Left ventricle myocardium superior (tissue), 1 donor: ENCODE data around the gene PPP2R2C. TPM values are rescaled to one million over a fixed set of nuclear protein-coding genes. Genes with fewer than 3 reads are reported as not detected.

Source experiments
- ATAC-seq: fragments of 200-7000 bp; cut with Tn5 transposase; one replicate; pipeline ENCODE4 v1.9.1; 2020; ENCODE audit warnings: mild to moderate bottlenecking, moderate library complexity
- DNase-seq: peaks from one replicate; pipeline ENCODE4 v3.0.0-alpha.2; 2020
- intact Hi-C: fragments of 100-400 bp; cut with micrococcal nuclease; formaldehyde crosslinking; loops from one replicate; pipeline ENCODE4 v1.11.0; 2022
- total RNA-seq: library from RNA; stranded (reverse); fragmentation: NEBNext Ultra II Directional; extraction: Animal tissue kit (Norgen Biotek cat#: 25700); gene quantifications from one replicate; pipeline ENCODE4 v1.2.1, GENCODE V29; 2021
- donor health status: DM: no; HTN: yes; CAD: no; lungs with severe emphysema.

Gene PPP2R2C
- total RNA-seq, 1 donor from 2014 or later, result 8.6 TPM

DNA sequence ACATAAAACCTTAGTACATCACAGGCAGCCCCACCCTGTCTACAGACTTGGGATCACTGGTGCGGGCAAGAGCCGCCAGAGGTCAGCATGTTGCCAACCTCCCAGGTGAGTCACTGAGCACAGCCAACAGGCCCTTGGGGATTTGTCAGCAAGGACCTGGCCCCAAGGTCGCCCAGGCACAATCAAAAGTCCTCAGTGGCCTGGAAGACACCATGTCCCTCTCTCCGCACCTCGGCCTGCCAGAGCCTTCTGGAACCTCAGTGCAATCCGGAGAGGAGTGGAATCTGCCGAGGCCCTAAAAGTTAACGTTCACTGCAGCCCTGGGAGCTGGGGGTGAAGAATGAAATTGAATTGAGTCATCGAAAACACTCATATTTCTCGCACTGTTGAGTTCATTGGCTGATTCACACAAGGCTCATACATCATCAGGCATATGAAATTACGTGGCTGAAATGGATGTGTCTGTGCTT is 128.4 kb downstream of the PPP2R2C start:
- intact Hi-C loops, result no loop called here
- no peak for DNase-seq
- ATAC-seq, result no peak

DNA sequence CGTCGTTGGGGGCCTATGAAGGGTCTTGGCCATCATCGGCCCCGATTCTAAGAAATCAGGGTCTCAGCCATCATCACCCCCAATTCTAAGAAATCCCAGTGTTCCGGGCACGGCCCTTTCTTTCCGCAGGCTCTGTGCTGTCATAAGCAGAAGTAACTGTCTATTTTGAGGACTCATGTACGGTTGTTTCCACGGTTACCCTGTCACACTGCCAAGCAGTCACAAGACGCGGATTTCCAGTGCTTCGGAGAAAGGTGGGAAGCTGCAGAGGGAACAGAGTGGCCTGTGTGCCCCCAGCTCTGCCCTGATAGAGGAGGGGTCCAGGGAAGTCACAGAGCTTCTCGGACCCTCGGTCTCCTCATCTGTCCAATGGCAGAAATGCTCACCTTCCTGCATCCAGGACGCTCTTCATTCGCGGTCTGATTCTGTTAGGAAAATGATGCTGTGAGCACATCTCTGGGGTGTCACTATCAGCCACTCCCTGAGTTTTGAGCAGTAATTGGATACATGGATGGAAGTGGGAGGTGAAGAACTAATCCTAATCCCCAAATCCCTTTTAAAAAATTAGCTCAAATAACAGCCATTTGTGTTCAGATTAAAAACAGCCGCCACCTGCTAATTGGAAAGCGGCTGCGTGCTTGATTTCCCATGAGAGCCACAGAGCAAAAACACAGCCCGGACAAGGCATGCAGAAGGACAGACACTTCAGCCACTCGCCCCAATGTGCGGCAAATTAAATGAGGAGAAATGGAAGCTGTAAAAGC is 129.7 kb downstream of the PPP2R2C start:
- intact Hi-C loops, result no loop called here
- ATAC-seq (peak; percentile 85), DNase-seq (peak; percentile 76)

DNA sequence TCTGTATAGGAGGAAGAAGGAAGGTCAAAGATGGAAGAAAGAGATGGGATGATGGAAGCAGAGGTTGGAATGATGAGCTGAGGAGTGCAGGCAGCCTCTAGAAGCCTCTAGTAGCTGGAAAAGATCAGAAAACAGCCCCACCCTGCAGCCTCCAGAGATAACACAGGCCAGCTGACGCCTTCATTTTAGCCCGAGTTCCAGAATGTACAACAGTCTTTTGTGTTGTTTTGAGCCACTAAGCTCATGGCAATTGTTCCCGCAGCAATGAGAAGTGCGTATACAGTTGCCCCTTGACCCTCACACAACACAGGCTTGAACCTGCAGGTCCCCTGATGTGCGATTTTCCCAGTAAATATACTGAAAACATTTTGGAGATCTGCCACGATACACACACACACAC is 130.7 kb downstream of the PPP2R2C start:
- intact Hi-C loops, result no loop called here
- ATAC-seq (no peak), DNase-seq (no peak)

DNA sequence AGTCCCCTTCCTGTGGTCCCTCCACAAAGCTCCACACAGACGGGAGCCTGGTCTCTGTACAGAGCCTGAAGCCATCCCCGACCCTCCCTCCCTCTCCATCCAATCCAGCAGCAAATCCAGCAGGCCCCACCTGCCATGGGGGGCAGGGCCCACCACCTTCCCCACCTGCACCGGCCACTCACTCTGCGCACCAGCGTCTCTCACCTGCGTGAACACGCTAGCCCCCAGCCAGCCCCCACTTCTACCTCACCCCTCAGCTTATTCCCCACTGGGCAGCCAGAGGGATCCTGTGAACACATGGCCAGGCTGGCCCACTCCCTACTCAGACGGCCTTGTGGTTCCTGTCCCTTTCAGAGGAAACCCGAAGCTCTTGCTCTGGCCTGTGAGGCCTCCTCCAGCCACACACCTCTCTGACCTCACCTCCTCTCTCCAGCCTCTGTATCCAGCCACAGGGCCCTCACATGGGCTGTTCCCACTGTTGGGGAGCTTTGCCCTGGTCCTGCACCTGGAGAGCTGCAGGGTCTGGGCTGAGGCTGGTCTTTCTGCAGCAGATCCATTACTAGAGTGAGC is 131.9 kb downstream of the PPP2R2C start:
- DNase-seq (no peak), ATAC-seq (no peak)
- intact Hi-C loops, result no loop called here

DNA sequence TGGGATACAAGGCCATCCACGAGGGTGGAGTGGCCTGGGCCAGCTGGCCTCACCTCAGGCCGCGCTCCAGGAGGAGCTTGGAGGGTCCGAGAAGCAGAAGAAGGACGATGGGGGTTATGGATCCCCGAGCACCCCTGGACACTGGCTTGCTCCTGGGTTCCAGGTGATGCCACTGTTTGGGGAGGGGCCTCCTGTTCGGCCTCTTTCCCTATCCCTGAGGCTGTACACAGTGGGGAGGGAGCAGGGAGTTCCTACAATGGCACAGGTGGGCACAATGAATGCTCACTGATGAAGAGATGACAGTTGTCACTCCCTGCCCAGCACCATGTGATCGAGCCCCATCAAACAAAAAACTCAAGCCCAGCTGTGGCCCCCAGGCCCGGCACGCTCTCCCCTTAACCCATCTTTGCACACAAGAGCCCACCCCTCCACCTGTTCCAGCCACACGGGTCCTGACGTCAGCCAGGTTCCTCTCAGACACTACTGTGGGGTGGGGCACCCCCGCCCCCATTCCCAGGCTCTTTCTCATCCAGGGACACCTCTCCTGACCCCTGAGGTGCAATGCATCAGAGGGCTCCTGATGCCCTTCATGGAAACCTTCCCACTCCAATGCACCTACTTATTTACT is 132.5 kb downstream of the PPP2R2C start:
- DNase-seq (no peak), ATAC-seq (no peak)
- intact Hi-C loops, result no loop called here

DNA sequence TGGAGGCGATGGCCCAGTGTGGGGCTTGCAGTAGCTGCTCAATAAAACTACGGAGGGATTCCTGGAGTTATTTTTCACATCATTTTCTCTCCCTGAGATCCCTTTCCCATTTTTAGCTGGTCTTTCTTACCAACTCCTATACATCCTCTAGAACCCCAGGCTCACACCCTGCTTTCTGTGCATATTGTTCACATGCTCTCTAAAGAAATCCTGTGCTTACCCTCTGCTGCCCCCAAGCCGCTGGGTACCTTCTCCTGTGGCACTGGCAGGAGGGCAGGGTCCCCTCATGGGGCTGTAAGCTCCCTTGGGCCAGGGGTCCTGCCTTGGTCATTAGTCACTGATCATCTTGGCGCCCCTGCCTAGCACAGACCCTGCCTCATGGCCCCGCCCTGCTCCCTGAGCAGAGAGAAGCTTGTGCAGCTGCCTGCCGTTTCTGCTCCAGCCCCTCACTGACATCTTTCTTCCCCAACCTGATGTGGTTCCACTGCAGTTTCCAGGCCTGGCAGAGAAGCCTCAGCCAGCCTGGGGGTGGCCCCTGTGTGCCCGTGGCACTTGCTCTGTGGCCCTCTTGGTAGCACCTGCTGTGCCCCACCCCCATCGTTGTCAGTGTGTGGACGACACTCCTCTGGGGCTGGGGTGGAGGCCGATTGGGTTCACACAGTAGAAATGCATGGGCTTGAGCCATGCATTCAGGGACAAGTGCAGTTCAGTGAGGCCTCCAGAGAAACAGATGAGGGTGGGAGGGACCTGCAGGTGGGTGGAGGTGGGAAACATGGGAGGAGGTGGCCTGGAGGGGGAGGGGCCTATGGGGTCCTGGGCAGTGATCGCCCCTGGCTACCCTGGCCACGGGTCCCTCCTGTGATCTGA is 133.2 kb downstream of the PPP2R2C start:
- DNase-seq, result no peak
- intact Hi-C loops, result no loop called here
- ATAC-seq, result no peak

DNA sequence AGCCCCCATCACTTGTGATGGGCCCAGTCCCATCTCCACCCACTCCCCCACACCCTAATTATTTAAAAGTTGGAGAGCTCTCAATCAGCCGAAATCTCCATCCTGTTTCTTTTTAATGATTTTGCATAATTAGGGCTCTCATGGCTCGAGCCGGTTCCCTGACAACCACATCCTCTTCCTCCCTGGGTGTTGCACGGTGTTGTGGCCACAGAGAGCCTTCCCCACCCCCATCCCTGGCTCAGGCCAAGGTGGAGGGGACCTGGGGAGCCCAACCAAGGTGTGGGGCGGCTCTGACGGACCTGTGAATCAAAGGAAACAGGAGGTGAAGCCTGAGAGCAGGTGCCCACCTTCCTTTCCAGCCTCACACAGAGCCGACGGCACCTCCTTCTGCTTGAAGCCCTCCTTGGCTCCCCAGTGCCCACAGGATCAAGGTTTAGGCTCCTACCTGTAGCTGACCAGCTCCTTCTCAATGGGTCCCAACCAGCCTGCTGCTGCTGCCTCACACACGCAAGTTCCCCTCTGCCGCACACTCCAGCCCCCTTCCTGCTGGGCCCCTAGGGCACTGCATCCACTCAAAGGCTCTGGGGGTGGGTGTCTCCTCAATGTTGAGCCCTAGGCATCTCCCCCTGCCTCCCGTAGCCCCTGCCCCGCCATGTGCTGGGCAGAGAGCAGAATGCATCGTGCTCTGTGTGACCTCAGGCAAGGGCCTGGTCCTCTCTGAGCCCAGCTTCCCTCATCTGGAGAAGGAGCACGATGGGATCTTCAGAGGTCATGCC is 134.1 kb downstream of the PPP2R2C start:
- intact Hi-C loops, result no loop called here
- DNase-seq (no peak), ATAC-seq (no peak)

DNA sequence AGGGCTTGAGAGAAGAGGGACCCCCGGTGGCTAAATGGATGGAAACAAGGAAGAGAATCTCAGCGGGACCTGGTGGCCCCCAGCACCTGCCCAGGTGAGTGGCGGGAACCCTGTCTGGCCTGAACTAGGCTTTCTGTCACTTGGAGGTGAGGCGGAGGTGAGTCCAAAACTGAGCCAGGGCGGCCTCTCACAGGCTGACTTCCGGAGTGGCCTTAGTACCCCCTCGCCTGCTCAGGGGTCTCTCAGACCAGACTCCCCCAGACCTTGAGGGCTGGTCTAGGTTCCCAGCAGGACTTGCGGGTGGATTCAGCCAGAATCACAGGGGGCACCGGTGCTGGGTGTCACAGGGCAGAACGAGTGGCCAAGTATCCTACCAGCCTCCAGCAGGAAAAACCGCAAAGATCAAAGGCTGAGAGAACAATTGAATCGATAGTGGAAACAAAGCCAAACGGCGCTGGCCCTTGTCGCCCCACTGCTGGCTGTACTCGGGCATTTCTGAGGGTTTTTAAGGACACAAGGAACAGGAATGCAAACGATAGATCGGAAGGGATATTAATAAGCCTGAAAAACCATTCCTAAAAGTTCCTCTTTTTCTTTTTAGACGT is 135.0 kb downstream of the PPP2R2C start:
- DNase-seq (no peak), ATAC-seq (no peak)
- intact Hi-C loops, result no loop called here

DNA sequence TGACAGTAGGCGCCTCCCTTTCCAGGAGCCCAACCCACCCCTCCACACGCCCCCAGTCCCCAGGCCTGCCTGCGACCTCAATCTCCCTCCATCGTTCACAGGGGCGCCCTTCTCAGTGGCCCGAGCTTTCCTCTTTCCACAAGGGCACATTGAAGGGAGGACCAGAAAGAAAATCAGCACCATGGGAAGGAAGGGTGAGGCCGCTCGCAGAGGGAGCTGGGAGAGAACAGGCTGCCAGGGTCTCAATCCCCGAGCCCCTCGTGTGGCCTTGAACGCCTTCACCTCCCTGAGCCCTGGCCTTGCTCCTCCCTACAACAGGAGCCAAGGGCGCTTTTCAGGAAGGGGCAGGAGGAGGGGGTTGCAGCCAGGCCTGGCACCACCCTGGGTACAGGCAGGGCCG is 136.2 kb downstream of the PPP2R2C start:
- DNase-seq (no peak), ATAC-seq (no peak)
- intact Hi-C loops, result no loop called here

DNA sequence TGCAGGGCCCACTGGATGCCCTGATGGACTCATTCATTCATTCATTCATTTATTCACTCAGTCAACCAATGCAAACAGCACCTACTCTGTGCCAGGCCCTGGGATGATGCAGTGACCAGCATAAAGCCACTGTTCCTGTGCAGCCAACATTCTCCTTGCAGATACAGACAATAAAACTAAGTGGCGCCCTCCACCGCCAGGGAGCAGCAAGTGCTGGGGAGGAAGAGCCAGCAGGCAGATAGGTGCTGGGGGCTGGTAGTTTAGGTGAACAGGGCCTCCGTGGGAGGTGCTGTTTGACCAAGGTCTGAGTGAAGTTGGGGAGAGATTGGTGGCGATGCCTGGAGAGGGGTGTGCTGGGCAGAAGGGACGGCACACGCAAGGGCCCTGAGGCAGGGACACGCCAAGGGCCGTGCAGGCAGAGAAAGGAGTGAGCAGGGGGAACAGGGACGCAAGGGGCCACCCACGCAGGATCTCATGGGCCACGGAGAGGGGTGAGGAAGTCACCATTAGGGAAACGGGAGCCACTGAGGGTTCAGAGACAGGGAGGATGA is 137.3 kb downstream of the PPP2R2C start:
- intact Hi-C loops, result no loop called here
- ATAC-seq, result no peak
- no peak for DNase-seq

DNA sequence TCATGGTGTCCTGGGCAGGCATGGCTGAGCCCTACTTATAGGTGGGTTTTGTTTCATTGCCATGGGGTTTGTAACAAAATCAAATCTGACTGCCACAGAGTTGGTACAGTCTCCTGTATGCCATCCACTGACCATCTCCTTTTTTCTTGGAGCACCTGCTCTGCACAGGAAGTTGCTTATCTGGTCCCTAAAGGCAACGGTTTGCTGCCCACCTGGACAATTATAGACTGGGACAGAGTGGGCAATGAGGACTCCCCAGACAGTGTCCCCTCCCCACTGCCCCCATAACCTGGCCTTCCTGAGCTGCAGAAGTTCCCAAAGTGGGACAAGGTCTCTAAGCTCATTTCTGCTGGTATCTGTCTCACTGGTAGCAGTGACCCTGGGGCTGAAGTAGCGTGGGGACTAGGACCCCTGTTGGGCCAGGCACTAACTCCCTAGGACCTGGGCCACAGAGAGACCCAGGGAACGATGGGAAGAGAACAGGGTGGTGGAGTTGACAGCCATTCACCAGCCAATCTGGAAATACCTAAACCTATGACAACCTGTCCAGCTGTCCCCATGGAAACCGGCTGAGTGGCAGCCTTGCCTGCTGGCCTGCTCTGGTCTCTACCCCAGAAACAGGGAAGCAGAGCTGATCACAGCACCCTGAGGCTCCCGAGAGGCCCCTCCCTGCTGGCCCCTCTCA is 138.1 kb downstream of the PPP2R2C start:
- ATAC-seq, result no peak
- no peak for DNase-seq
- intact Hi-C loops, result no loop called here

DNA sequence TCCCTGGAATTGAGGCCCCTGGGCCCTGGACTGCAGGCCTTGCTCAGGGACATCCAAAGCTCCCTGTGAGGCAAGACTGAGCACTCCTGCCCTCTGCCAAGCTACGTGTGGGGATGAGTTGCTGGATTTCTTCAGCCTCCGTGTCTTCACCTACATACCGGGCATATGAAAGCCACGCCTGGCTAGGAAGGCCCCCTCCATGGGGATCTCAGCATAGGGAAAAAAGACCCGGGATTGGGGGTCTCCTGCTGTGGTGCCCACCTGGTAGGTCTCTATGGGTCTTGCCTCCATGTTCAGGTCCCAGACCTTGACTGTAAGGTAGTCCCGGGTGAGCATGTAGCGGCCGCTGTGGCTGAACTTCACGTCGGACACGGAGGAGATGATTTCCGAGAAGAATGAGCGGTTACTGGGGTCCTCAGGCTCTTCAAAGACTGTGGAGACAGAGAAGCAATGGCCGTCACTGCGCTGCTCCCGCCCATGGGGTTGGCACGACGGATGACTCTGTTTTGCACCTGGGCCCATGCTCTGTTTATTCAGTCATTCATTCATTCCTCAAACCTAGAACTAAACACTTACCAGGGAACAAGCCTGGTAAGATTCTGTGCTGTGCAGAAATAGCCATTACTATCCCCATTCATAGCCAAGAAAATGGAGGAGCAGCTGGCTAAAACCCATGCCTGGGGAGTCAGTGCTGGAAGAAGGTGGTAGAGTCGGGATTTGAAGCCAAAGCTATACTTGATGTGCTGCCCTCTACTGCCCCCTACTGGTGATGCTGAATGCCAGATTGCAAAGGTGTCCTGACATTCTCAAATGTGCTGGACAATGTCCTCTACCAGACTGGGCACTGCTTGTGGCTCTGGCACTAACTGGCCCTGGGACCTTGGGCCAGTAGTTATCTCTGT is 138.9 kb downstream of the PPP2R2C start:
- DNase-seq (no peak), ATAC-seq (no peak)
- intact Hi-C loops, result no loop called here

DNA sequence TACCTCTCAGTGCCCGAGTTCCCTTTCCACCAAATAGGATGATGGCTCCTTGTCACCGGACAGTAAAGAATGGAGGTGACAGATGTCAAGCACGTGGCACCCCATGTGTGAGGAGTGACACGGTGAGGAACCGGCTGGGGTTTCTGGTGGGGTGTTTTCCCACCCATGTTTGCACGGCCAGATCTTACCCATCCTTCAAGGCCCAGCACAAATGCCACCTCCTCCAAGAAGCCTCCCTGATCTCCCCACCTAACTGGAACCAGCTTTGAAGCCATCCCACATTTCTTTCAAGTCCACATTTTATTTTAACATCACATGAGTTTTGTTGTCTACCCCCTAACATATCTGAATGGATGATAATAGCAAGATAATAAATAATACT is 139.8 kb downstream of the PPP2R2C start:
- DNase-seq, result no peak
- ATAC-seq, result no peak
- intact Hi-C loops, result no loop called here

DNA sequence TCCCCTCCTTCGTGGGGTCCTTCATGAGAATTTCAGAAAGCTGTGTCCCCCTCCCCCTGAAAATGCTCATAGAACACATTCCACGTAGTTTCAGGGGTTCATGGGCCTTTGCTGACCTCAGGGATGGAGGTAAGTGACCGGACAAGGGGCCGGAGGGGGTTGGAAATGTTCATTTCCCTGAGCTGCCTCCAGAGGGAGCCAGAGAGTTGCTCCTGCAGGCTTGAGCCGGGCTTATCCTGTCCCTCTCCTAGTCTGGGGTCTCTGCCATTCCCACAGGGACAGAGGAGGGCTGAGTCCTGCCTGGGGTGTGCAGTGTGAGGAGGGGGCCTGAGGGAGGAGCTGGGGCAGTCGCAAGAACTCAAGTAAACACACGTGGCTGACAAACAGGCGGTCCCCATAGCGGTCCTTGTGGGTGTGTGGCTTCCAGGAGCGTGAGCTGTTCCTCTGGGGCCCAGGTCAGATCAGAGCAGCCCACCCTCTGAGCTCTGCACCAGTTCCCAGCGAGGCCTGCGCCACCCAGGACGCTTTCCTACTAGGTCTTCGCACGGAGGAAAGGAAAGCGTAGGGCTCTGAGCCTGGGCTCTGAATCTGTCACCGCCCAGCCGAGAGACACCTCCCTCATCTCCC is 140.3 kb downstream of the PPP2R2C start:
- intact Hi-C loops, result no loop called here
- ATAC-seq (peak; percentile 51), DNase-seq (no peak)

DNA sequence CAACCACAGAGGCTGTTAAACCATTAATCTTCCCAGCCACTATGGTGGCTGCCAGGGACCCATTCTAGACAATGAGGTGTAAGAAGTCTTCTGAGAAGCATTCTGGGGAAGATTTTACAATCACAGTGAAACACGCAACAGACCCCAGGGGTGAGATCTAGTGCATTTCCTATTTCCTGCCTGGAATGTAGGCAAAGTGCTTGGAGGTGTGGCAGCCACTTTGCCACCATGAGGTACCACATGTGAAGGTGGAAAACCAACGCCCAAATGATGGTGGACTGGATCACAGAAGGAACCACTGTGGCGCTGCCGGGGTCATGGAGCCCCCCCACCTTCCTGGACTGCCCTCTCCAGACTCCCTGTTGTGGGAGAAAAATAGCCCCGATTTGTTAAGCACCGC is 140.9 kb downstream of the PPP2R2C start:
- ATAC-seq, result no peak
- DNase-seq, result no peak
- intact Hi-C loops, result no loop called here

DNA sequence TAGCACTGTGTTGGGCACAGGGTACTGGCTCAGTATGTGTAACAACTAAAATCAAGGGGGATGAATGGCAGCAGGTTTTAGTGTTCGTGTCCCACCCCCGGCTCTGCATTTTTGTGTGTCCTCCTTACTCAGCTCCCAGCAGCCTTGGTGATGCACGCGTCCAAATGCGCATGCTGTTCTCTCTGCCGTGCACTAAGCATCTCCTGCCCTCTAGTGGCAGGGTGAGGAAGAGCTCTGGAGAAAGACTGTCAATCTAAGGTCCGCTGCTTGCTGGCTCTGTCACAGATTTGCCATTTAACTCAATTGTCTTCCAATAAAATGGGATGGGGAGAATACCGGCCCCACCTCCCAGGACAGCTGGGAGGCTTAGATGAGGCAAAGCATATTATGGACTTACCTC is 141.4 kb downstream of the PPP2R2C start:
- intact Hi-C loops, result no loop called here
- DNase-seq (no peak), ATAC-seq (no peak)
